GM12892 (cell line): ENCODE data around the gene EFNA5.

Source experiments
- POLR2A ChIP-seq: IDR thresholded peaks from 2 replicates; pipeline ENCODE4 v1.6.1; 2011; ENCODE audit warnings: low read depth, low read length, control low read depth
- POLR2AphosphoS5 ChIP-seq: IDR thresholded peaks from 2 replicates; pipeline ENCODE4 v1.6.1; 2011; ENCODE audit warnings: low read depth, low read length, control low read depth
- TAF1 ChIP-seq: IDR thresholded peaks from 2 replicates; pipeline ENCODE4 v1.6.1; 2011; ENCODE audit warnings: low read depth, mild to moderate bottlenecking, control low read depth, low read length, borderline replicate concordance

DNA sequence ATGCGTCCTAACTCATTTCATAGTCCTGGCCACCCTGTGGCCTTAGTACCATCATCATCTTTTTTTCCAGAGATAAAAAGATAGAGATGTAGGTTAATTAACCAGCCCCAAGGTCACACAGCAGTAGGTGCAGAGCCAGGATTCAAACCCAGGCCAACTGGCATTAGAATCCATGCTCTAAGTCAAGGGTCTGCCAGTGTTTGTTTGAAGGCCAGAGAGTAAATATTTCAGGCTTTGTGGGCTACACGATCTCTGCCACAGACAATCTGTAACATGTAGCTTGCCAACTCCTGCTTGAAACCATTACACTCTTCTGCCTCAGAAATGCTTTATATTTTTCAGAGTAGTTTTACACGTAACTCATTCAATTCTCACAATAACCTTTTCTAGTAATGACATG lies 119.6 kb downstream of the EFNA5 start:
- no peak for TF ChIP-seq POLR2A
- TF ChIP-seq POLR2AphosphoS5, result no peak
- no peak for TF ChIP-seq TAF1
